Endothelial cell of umbilical vein (primary cell): ENCODE measurements around the gene USH1C.

ENCODE experiments used
- EZH2 ChIP-seq: IDR thresholded peaks from 2 replicates; pipeline ENCODE4 v1.6.1; 2012; ENCODE audit warnings: borderline replicate concordance, low read depth, mild to moderate bottlenecking, moderate library complexity, low read length, inconsistent platforms; ENCODE audit not compliant: severe bottlenecking
- GATA2 ChIP-seq: IDR thresholded peaks from 2 replicates; pipeline ENCODE4 v1.7.0; 2011; ENCODE audit warnings: low read depth, mild to moderate bottlenecking, moderate library complexity, mixed read lengths, low read length; ENCODE audit not compliant: insufficient read length, insufficient read depth
- JUN ChIP-seq: IDR thresholded peaks from 2 replicates; pipeline ENCODE4 v1.6.1; 2011; ENCODE audit warnings: borderline replicate concordance, low read depth; ENCODE audit not compliant: insufficient read length, insufficient read depth
- MYC ChIP-seq: IDR thresholded peaks from one replicate; pipeline ENCODE4 v1.6.1; 2011; ENCODE audit warnings: mild to moderate bottlenecking, low read depth, low read length
- POLR2A ChIP-seq: IDR thresholded peaks from 2 replicates; pipeline ENCODE4 v1.6.1; 2012; ENCODE audit warnings: low read depth, mild to moderate bottlenecking, control low read depth, low read length
- POLR2AphosphoS5 ChIP-seq: IDR thresholded peaks from 2 replicates; pipeline ENCODE4 v1.6.1; 2012; ENCODE audit warnings: low read depth, mild to moderate bottlenecking, control low read depth, low read length, moderate library complexity; ENCODE audit not compliant: insufficient read depth
- TF ChIP-seq, protein P1 (sequence below), 2 donors: IDR thresholded peaks; 1 replicate in 1 of 2; 2 replicates in 1 of 2; pipeline ENCODE4 v1.5.1; 2011; ENCODE audit warnings: low read length in 2 of 2, mild to moderate bottlenecking in 2 of 2, moderate library complexity in 2 of 2, control low read depth in 1 of 2, inconsistent platforms in 1 of 2, low read depth in 1 of 2; ENCODE audit not compliant: insufficient read depth in 1 of 2; ENCODE audit errors: extremely low read depth in 1 of 2

DNA sequence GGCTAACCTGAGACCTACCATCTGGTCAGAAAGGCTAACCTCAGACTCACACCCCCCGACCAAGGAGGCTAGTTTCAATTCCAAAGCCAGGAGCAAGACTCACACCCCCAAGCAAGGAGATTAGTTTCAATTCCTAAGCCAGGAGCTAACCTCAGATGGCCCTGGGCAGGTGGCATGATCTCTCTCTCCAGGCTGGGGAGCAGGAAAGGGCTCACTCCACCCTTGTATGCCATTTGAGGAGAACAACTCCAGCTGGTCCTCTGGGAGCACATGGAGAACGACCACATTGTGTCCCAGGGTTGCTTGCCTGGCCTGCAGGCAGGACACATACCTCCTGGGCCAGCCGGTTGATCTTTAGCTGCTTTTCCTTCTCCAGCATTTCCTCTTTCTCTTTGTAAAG, 32.6 kb downstream of the USH1C start:
- TF ChIP-seq, protein P1, sequence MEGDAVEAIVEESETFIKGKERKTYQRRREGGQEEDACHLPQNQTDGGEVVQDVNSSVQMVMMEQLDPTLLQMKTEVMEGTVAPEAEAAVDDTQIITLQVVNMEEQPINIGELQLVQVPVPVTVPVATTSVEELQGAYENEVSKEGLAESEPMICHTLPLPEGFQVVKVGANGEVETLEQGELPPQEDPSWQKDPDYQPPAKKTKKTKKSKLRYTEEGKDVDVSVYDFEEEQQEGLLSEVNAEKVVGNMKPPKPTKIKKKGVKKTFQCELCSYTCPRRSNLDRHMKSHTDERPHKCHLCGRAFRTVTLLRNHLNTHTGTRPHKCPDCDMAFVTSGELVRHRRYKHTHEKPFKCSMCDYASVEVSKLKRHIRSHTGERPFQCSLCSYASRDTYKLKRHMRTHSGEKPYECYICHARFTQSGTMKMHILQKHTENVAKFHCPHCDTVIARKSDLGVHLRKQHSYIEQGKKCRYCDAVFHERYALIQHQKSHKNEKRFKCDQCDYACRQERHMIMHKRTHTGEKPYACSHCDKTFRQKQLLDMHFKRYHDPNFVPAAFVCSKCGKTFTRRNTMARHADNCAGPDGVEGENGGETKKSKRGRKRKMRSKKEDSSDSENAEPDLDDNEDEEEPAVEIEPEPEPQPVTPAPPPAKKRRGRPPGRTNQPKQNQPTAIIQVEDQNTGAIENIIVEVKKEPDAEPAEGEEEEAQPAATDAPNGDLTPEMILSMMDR (IDR thresholded peaks at IDR 0.05; ENCODE audit: extremely low read depth in 1 of 2, insufficient read depth in 1 of 2, low read depth in 1 of 2, low read length in 2 of 2) = no peak
- no peak for TF ChIP-seq EZH2
- no peak for TF ChIP-seq POLR2A
- no peak for TF ChIP-seq POLR2AphosphoS5
- TF ChIP-seq GATA2 = no peak
- no peak for TF ChIP-seq MYC
- TF ChIP-seq JUN = no peak
